GM08714 (cell line): Measurements from ENCODE around the gene SSU72.

Experiments
- H3K4me3 ChIP-seq: fragments of 200-500 bp; sonication (Bioruptor generic); 2 replicates; pipeline ENCODE4 v1.5.1; 2014; ENCODE audit warnings: mild to moderate bottlenecking, low read length, inconsistent platforms
- ZNF274 ChIP-seq: IDR thresholded peaks from 2 replicates; pipeline ENCODE4 v1.6.1; 2012; ENCODE audit warnings: mild to moderate bottlenecking, low read depth, low read length

The SSU72 gene

DNA sequence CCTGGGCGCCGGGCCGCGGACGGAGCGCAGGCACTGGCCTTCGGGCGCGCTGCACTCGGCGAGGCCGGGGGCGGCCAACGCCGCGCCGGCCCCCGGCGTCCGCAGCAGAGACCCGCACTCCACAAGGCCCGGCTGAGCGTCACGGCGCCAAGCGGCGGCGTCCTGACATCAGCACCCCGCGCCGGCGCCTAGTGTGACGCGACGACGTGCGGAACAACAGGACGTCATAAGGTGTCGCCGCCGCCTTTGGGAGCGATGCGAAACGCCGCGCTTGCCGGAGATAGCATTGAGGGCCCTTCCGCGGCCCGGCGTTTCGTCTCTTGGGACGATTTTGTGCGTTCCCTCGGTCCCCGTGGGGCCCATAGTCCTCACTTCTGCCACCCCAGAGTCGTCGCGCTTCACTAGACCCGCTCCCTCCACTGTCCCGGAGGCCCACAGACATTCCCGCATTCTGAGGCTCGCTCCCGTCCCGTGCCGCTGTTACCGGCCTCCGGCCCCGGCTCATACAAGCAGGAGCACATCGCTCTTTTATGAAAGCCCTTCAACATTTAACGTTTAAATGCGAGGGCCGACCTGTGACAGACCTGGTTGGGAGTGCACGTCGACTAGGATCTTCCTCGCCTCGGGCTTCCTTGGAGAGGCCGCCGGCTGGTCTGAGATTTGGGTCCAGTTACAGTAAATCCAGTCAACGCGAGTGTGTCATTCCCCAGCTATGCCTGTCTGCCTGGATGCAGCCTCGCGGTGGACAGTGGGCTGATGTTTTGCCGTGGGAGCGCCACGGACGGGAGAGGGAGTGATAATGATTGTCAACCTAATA, at the start of gene SSU72:
Gene SSU72, minus strand, starts transcription at position 143 of the 817 bp plus-strand sequence. CDS start 306 bp downstream, outside the sequence.
- TF ChIP-seq ZNF274 = no peak

DNA sequence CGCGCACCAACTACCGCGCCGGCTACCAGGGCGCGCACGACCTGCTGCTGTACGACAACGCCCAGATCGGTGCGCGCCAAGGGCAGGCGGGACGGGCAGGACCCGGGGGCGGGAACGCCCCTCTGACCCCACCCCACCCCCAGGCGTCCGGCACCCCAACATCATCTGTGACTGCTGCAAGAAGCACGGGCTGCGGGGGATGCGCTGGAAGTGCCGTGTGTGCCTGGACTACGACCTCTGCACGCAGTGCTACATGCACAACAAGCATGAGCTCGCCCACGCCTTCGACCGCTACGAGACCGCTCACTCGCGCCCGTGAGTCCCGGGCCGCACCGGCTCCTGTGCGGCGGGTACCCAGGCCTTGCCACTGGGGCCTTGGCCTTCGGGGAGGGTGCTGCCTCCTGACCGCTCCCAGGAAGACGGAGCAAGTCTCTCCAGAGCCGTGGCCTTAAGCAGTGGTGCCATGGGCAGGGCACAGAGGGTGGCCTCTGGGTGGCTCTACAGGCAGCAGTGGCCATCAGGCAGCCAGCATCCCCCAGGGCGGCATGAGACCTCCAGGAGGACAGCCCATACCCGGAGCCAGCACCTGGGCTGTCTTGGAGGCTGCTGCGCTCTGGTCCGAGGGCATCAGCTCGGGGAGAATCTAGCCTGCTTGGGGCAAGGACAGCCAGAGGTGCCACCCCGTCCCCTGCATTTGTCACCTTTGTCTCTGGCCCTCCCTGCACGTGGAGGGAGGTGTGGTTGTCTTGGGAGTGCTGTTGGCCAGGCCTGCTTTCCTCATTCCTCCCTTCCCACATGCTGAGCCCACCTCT, 49.2 kb upstream of the SSU72 start:
- H3K4me3 ChIP-seq = no peak overlapping the region
- no peak for TF ChIP-seq ZNF274

More for the DNA sequence above, at the start of gene SSU72:
- H3K4me3 ChIP-seq = peak within 1 kb of the TSS; percentile 79

DNA sequence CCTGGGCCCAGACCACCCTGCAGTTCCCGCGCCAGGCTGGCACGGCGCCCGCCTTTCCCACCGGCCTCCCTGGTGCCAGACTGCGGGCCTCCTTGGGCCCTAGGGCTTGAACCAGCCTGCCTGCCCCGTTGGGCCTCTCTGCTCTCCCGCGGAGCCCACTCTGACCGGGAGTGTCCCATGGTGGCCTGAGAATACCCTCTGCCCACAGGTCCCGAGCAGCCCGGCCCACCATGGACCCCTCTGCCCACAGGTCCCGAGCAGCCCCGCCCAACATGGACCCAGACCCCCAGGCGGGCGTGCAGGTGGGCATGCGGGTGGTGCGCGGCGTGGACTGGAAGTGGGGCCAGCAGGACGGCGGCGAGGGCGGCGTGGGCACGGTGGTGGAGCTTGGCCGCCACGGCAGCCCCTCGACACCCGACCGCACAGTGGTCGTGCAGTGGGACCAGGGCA, 48.5 kb upstream of the SSU72 start:
- no peak overlapping the region for H3K4me3 ChIP-seq
- TF ChIP-seq ZNF274 = no peak

DNA sequence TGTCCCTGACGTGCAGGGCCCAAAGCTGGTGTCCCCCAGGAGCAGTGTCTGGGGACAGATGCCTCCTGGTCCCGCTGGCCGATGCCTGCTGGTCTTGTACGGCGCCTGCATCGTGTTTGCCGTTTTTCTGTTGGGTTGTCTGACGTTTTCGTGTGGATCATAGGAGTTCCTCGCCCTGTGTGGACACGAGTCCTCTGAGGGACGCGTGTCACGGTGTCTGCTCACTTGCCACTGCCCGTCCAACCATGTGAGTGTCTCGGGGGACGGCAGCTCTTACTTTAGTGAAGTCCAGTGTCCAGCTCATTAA, 48.1 kb upstream of the SSU72 start:
- no peak overlapping the region for H3K4me3 ChIP-seq
- TF ChIP-seq ZNF274 = no peak

DNA sequence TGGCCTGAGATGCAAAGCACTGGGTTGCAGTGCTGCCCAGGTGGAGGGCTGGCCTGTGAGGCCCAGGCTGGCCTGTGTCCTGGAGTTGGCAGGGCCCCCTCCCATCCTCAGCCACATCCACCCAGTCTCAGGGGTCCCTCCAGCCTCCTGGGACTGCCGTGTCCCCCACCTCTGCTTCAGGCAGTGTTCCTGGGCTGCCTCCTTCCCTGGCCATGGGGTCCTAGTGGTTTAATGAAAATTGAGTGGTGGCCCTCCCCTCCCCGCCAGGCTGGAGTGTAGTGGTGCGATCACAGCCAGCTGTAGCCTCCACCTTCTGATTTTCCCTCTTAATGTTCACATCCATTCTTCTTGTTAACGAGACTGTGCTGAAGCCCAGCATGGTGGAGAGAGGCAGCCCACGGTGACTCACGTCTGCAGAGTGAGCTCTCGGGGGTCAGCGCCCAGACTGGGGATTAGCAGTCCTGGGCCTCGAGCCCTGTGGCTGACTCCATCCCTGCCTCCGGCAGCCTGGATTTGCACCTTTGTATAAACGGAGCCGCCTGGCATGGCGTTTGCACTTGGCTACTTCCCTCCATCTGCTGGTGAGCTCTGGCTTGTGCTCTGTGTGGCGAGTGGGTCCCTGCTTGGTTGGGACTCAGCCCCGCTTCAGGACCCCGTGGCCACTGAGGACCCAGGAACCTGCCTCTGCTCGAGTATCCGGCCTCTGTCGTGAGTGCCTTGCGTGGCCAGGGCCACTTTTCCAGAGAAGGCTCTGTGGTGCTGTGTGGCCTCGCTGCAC, 47.5 kb upstream of the SSU72 start:
- TF ChIP-seq ZNF274 = no peak
- H3K4me3 ChIP-seq = no peak overlapping the region

DNA sequence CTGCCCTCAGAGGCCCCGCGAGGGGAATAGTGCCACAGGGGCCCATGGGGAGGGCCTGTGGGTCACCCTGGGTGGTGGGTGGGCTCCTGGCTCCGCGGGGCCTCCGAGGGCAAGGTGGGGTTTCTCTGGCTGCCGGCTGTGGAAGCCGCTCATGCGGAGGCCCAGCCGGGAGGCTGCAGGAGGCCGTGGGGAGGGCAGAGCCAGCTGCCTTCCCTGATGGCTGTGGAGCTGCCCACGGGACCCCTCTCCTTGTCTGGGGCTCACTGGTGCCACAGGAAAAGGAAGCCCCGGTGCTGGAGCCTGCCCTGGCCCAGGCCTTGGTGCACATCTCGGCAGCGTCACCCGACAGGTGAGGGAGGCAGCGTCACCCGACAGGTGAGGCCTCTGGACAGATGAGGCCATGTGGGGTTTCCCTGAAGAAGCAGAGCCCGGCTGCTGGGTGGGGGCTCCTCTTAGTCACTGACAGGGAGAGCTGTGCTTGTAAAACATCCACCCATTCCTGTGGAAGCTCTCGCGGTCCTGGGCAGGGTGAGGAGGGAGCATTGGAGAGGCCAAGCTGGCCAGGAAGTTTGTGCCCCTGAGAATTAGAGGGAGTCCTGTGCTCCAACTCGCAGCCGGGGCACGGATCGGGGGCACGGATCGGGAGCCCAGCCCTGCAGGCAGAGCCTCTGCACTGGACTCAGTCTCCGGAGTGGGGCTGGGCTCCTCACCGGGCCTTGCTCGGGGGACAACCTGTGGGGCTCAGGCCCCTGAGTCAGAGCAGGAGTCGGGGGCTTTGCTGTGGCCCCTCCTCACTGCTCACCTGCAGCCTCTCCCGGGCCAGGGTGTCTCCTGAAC, 46.7 kb upstream of the SSU72 start:
- TF ChIP-seq ZNF274 = no peak
- no peak overlapping the region for H3K4me3 ChIP-seq

DNA sequence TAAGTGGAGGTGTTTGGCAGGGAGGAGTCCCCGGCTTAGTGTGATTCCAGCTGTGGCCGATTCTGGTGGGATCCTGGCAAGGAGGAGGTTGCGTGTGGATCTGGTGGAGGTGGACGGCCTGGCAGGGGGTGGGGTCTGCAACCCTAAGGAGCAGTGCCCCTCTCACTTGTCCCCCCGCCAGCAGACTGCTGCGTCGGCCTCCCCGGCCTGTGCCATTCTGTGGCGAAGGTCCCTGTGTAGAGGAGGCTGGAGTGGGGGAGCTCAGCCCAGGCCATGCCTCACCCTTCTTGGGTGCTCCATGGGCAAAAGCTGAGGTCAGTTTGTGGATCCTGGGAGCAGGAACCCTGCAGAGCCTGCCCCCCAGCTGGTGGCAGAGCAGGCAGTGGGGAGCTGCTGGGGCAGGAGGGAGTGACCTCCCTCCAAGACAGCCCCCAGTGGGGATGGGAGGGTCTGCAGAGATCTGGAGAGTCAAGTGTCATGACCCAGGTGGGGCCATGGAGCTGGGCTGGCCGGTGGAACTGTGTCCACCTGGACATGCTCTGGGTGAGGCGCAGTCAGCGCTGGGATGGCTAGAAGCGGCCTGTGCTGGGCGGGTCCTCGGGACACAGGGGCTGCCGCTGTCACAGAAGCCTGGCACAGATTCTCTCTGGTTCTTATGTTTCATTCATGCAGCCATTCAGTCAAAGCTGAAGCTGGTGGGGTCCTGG, 45.9 kb upstream of the SSU72 start:
- no peak for TF ChIP-seq ZNF274
- H3K4me3 ChIP-seq = no peak overlapping the region

DNA sequence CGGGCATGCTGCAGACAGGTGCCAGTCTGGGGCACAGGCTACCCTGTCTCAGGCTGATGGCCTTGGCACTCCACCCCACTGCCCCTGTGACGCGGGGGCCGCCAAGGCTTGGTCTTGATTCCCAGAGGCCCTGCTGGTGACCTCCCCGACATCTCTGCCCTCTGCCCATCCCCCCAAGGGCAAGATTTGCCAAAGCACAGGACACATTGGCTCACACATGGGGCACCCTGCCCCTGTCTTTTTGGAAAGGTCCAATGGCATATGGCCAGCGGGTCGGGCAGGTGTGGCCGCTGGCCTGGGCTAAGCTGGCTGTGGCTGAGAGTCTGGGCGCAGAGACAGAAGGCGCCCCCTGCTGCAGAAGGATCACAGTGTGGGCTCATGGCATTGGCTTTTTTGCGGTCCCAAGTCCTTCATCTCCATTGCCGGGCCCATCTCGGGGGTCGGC, 45.3 kb upstream of the SSU72 start:
- no peak for TF ChIP-seq ZNF274
- no peak overlapping the region for H3K4me3 ChIP-seq

DNA sequence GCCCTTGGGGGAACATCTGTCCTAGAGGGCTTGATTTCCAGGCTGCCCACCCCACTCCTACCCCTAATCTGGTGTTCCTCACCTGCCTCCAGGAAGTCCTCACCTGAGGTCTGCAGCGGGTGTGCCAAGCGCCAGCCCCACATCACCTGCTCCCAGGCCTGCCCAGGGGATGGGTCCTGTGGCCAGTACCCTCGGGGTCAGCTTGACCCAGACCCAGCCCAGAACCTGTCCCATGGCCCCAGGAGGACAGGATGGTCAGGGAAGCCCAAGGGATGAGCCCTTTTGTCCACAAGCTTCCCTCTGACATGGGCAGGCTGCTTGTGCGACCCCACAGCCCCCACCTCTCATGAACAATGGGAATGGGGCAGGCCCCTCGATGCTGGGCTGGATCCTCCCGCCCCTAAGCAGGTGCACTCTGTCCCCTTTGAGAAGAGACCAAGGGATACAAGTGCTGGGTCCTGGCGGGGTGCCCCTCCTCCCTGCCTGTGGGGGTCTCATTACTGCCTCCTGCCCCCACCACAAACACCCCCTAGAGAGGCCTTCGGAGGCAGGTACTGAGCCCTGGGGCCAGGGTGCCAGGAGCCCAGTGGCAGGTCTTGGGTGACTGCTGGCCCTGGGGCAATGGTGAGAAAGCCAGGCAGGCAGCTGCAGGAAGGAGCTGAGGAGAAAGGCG, 43.9 kb upstream of the SSU72 start:
- no peak for TF ChIP-seq ZNF274
- H3K4me3 ChIP-seq = no peak overlapping the region

DNA sequence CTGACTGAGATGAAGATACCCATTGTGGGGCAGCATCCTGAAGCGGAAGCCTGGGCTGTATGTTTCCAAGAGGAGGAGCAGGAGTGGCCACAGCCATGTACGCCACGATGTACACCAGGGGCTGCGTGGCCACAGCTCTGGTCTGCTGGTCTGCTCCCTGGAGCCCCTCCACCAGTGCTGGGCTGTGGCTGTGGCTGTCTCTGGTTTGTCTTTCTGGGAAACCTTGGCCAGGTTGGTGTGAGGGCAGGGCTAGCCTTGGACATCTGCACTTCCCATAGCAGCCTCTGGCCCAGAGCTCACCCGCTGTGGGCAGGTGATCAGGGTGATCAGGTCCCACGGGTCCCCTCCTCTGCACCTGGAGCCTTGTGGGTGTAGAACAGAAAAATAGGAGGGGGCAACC, 43.3 kb upstream of the SSU72 start:
- no peak for TF ChIP-seq ZNF274
- no peak overlapping the region for H3K4me3 ChIP-seq

DNA sequence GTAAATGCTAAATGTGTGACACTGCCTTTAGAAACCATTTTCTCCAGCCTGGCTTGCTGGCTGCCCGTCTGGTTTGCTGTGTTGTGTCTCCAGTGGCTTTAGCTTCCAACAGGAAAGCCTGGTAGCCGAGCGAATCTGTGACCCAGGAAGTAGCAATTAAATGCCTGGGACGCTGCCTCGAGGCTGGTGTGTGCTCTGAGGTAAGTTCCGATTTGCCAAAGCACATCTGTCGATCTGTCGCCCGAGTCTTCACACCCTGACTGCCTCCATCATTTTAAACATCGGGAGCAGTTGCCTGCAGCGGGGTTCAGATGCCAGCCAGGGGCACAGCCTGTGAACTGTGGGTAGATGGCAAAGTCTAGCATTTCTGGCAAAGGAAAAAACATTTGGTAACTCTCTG, 42.9 kb upstream of the SSU72 start:
- TF ChIP-seq ZNF274 = no peak
- no peak overlapping the region for H3K4me3 ChIP-seq

DNA sequence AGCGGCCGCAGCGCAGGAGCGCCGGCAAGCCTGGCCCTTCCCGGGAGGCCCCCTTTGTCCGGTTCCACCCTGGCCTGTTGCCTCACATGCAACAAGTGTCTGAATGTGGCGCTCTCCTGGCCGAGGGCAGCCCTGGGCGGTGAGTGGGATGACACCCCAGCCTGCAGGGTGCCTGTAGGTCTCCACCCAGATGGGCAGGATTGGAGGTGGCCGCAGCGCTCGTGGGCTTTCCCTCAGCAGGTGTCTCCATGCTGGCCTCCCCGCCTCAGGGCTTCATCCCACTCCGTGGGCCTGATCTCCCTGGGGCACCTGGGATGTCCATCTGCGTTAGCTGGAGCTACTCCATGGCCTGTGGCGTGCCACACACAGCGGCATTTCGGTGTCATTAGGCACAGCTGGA, 42.2 kb upstream of the SSU72 start:
- H3K4me3 ChIP-seq = peak overlapping the region; percentile 78; the same call in 1 of the 2 replicates
- TF ChIP-seq ZNF274 = no peak
